Thyroid gland (tissue), 4 donors: ENCODE measurements around the gene RSPH10B. TPM values are rescaled to one million over a fixed set of nuclear protein-coding genes. Genes with fewer than 3 reads are reported as not detected.

Experiments
- small RNA-seq: library from RNA; depleted of rRNA; stranded (forward); fragments of <200 nt; gene quantifications from one replicate; pipeline ENCODE3, GENCODE V24; 2016
- total RNA-seq, 4 donors: library from RNA; depleted of rRNA; stranded (reverse); fragments of >200 nt; gene quantifications; one replicate each; pipeline ENCODE4 v1.2.3, GENCODE V29; 2016

Gene RSPH10B
- total RNA-seq, 4 donors from 2014 or later = 0.81 to 1.3 TPM; not detected in 2

Small RNAs within 50 kb of the gene (small RNA-seq; reads per million reads assigned to genes)
- gene RF00019 (not detected), gene SNORA80D (2.0 reads per million, percentile 56 among the genes with 10 or more reads in this experiment)

Other genes with a start within 250 kb of the RSPH10B start
- gene RNF216, start 189.0 kb downstream of the RSPH10B start, total RNA-seq = 10 to 100 TPM; 35.3 to 60.4 (median 43.8) TPM
- gene OCM, start 89.9 kb downstream of the RSPH10B start, total RNA-seq = not detected
- gene CCZ1, start 72.0 kb downstream of the RSPH10B start, total RNA-seq = 10 to 100 TPM; 41.0 to 80.0 (median 59.6) TPM
- gene PMS2, start 38.4 kb upstream of the RSPH10B start, total RNA-seq = 10 to 100 TPM; 15.9 to 28.1 (median 18.9) TPM
- gene AIMP2, start 38.6 kb upstream of the RSPH10B start, total RNA-seq = 10 to 100 TPM; 39.9 to 72.3 (median 53.4) TPM
- gene ANKRD61, start 60.7 kb upstream of the RSPH10B start, total RNA-seq = not detected
- 100 to 1,000 TPM in 3 of 4 donors, 10 to 100 TPM in 1; 55.9 to 307 (median 199) TPM for gene EIF2AK1, start 88.5 kb upstream of the RSPH10B start, total RNA-seq
- 10 to 100 TPM in 3 of 4 donors, 1 to 10 TPM in 1; 9.9 to 14.7 (median 10.6) TPM for gene USP42, start 134.3 kb upstream of the RSPH10B start, total RNA-seq